GM19467 (cell line): ENCODE measurements around the gene B3GNT9.

Source experiments
- ATAC-seq: cut with Tn5 transposase; IDR thresholded peaks from one replicate; pipeline ENCODE4 v1.9.1; 2021; ENCODE audit warnings: mild to moderate bottlenecking, moderate library complexity; ENCODE audit not compliant: unreplicated experiment

Gene B3GNT9

DNA sequence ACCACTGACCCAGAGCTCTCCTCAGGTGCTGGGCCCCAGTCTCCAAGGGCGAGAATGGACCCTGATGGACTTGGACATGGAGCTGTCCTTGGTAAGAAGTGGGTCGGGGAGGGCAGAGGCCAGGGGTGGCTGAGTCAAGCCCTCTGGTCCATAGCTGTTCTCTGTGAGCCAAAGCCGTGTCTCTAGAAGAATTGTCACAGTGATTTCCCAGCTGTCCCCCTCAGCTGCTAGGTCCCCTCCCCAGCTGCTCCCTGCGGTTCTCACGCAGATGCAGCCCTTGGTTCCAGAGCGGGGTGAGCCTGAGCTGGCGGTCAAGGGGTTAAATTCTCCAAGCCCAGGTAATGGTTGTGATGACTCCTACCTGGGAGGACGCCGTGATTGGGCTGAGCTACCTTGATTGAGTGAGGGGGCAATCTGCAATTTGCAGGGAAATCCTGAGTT, 18.2 kb upstream of the B3GNT9 start:
- no peak for ATAC-seq

GRCh38 chr16:67167588-67167987, 16.8 kb upstream of the B3GNT9 start:
- no peak for ATAC-seq

GRCh38 chr16:67166598-67167168, 15.9 kb upstream of the B3GNT9 start:
- no peak for ATAC-seq

DNA sequence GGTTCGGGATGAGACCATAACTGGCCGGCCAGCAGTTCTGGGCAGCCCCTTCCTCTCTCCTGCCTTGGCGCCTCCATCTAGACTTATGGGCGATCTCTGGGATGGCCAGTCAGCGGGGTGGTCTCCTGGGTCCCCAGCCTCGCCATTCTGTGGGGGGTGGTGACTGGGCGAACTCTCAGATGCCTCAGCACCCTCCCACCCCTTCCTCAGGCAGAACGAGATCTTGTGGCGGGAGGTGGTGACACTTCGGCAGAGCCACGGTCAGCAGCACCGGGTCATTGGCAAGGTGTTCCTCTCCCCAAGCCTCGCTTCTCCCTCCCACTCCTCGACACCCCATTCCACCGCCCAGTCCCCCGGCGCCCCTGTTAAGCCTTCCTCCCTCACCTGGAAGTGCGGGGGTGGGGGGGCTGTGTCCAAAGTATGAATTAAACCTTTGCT, 15.3 kb upstream of the B3GNT9 start:
- ATAC-seq = no peak

- no peak for ATAC-seq
Observed at GRCh38 chr16:67165121-67166078, 14.6 kb upstream of the B3GNT9 start.

DNA sequence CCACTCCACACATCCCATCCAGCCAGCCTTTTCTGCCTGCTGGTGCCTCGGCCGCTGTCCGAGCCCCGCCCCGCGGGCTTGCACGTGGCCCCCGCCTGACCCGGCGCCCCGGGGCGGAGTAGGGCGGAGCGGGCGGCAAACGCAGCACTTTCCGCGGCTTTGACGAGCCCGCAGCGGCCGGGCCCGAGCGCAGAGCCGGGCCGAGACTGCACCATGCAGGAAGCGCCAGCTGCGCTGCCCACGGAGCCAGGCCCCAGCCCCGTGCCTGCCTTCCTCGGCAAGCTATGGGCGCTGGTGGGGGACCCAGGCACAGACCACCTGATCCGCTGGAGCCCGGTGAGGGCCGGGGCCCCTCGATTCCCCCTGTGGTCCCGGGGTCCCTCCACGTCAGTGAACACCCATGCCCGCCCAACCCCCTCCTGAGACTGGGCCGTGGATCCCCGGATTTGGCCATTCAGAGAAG, 13.8 kb upstream of the B3GNT9 start, which contains the start of gene HSF4:
TSS of gene HSF4 (plus strand) at position 147 of the 463 bp plus-strand sequence. CDS start at position 214, 67 bp downstream.
- ATAC-seq = no peak

DNA sequence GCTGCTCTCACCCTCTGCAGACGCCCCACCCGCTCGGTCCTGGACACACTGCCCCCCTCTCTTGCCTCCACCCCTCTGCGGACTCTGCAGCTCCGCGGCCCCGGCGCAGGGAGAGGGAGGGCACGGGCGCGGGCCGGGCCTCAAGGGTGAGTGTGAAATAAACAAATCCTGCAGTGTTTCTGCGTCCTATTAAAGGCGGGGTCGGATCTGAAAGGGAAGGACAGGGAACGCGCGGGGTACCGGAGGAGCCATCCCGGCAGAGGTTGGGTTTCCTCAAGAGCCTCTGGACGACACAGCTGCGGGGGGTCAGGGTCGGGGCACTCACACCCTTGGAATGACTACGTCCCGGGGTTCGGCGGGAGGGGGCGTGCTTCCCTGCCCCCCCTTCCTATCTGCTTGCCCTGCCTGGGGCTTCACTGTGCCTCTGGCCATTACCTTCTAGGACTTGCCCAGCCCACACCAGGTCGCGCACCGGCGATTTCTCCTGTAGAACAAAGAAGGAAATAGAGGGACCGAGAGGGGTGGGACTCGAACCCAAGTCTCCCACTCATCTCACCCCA, 13.3 kb upstream of the B3GNT9 start:
- ATAC-seq = no peak

DNA sequence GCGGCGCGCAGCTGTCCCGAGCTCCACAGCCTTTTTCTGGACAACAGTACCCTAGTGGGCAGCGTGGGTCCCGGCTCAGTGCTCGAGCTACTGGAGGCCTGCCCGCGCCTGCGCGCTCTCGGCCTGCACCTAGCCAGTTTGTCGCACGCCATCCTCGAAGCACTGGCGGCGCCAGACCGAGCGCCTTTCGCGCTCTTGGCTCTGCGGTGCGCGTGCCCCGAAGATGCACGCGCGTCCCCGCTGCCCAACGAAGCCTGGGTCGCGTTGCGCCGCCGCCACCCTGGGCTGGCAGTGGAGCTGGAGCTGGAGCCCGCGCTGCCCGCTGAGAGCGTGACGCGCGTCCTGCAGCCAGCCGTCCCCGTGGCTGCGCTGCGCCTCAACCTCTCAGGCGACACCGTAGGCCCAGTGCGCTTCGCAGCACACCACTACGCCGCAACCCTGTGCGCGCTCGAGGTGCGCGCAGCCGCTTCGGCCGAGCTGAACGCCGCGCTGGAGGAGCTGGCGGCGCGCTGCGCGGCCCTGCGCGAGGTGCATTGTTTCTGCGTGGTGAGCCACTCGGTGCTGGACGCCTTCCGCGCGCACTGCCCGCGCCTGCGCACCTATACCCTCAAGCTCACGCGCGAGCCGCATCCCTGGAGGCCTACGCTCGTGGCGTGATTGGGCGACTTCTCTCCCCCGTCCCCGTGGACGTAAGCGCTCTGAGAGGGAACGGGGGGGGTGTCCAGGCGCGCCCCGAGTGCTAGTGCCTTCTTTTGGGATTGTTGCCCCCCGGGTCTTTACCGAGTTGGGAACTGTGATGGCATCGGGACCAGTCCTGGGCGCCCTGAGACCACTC, 12.6 kb upstream of the B3GNT9 start:
- no peak for ATAC-seq

- no peak for ATAC-seq
Observed at GRCh38 chr16:67162506-67163163, 11.8 kb upstream of the B3GNT9 start.

GRCh38 chr16:67161595-67162058, 10.8 kb upstream of the B3GNT9 start:
- ATAC-seq = no peak

- peak; percentile 30 for ATAC-seq
Observed at GRCh38 chr16:67158637-67159600, 8.1 kb upstream of the B3GNT9 start.

- no peak for ATAC-seq
Observed at GRCh38 chr16:67157892-67158635, 7.3 kb upstream of the B3GNT9 start.

DNA sequence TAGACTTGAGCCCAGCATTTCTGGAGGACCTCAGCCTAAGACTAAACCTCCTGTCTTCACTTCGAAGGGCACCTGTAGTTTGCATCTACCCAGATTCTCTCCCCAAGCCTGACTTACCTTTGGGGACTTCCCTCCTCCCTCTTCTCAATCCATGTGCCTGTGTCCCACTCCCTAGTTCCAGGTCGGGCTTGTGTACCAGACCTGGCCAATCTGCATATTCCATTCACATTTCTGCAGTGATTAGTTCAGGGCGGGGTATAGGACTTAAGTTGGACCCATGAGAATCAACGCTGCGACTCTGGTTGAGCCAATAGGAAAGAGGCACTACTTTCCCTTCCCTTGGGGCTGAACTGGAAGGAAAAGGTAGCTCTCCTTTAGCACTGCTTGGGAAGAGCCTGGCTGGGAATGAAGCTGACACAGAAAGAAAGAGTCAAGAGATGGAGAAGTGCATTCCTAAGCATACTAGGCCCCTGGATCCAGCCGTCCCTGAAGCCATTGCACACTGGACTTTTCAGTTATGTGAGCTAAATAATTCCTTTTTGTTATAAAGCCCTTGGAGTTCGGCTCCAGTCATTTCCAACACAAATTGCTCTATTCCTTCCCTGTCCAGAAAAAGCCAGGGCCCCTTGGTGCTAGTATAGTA, 6.4 kb upstream of the B3GNT9 start:
- no peak for ATAC-seq

GRCh38 chr16:67156143-67156844, 5.5 kb upstream of the B3GNT9 start:
- no peak for ATAC-seq

DNA sequence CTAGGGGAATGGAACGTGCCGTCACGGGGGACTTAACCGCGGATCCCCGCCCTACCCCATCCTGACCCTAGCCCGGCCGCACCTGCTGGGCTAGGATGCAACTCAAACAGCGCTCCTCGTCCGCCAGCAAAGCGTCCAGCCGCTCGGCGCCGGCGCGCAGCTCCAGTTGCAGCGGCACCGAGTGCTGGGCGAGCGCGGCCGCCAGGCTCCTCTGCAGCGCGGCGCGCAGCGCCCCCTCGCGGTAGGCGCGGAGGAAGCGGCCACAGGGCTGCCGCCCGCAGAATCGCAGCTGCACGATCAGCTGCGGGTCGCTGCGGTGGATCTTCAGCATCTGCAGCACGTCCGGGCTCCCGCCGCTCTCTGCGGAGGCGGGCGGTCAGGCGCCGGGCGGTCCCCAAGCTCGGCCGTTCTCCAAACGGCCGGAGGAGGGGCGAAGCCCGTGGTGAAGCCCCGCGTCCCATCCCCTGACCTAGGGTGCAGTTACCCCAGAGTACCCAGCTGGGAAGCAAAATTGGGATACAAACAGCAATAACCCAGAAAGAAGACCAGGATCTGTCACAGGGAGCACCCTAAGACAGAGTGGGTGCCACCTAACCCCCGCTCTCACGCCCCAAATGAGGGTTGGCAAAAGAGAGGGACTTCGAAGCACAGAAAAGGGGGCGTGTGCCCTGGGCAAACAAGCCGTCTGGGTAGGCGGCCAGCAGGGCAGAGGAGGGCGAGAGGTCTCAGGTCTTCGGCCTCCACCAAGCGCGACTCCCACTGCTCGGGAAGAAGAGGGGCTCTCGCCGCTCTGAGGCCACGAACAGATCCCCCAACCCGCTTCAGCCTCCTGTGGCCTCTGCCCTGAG, 4.7 kb upstream of the B3GNT9 start:
- no peak for ATAC-seq

GRCh38 chr16:67154578-67155294, 3.9 kb upstream of the B3GNT9 start:
- no peak for ATAC-seq
